Activated CD4-positive, alpha-beta T cell treated with anti-CD3 and anti-CD28 coated beads, Interleukin-2, amount 50 U/mL, for 16 hours (primary cell): ENCODE data around the gene CFAP157.

Experiments
- DNase-seq: peaks from one replicate; pipeline ENCODE4 v3.0.0-alpha.2; 2020

CFAP157 gene

GRCh38 chr9:127706836-127707241, at the start of gene CFAP157:
TSS of gene CFAP157 (plus strand) at chr9:127706988. CDS start at chr9:127707032, 44 bp downstream.
- DNase-seq, result no peak

- no peak for DNase-seq
Measured at GRCh38 chr9:127658428-127658827, 48.4 kb upstream of the CFAP157 start.

- DNase-seq, result no peak
Measured at GRCh38 chr9:127660886-127661741, 45.7 kb upstream of the CFAP157 start.

GRCh38 chr9:127662617-127663016, 44.2 kb upstream of the CFAP157 start:
- no peak for DNase-seq

GRCh38 chr9:127664324-127664677, 42.5 kb upstream of the CFAP157 start:
- no peak for DNase-seq

GRCh38 chr9:127664678-127665507, 41.9 kb upstream of the CFAP157 start:
- DNase-seq, result no peak

- no peak for DNase-seq
Measured at GRCh38 chr9:127667127-127667844, 39.5 kb upstream of the CFAP157 start.

- DNase-seq, result no peak
Measured at GRCh38 chr9:127667906-127668305, 38.9 kb upstream of the CFAP157 start.

GRCh38 chr9:127673234-127673633, 33.6 kb upstream of the CFAP157 start:
- no peak for DNase-seq

GRCh38 chr9:127676638-127677037, 30.1 kb upstream of the CFAP157 start:
- no peak for DNase-seq

- no peak for DNase-seq
Measured at GRCh38 chr9:127679506-127679905, 27.3 kb upstream of the CFAP157 start.

GRCh38 chr9:127680226-127680625, 26.6 kb upstream of the CFAP157 start:
- no peak for DNase-seq

- DNase-seq, result no peak
Measured at GRCh38 chr9:127680846-127681245, 25.9 kb upstream of the CFAP157 start.

GRCh38 chr9:127682351-127683136, 24.2 kb upstream of the CFAP157 start:
- no peak for DNase-seq

- DNase-seq, result no peak
Measured at GRCh38 chr9:127683723-127684122, 23.1 kb upstream of the CFAP157 start.

GRCh38 chr9:127684576-127684975, 22.2 kb upstream of the CFAP157 start:
- DNase-seq, result no peak

- no peak for DNase-seq
Measured at GRCh38 chr9:127686461-127687393, 20.1 kb upstream of the CFAP157 start.

GRCh38 chr9:127689329-127690000, 17.3 kb upstream of the CFAP157 start:
- DNase-seq, result no peak

- DNase-seq, result no peak
Measured at GRCh38 chr9:127690735-127691134, 16.1 kb upstream of the CFAP157 start.

GRCh38 chr9:127692071-127692470, 14.7 kb upstream of the CFAP157 start:
- DNase-seq, result no peak

GRCh38 chr9:127693143-127693542, 13.6 kb upstream of the CFAP157 start:
- DNase-seq, result no peak
